Activated CD8-positive, alpha-beta memory T cell treated with anti-CD3 and anti-CD28 coated beads for 36 hours (primary cell): ENCODE measurements around the gene AMDHD2. TPM values are rescaled to one million over a fixed set of nuclear protein-coding genes. Genes with fewer than 3 reads are reported as not detected.

ENCODE experiments used
- CTCF ChIA-PET: fragments of 350-600 bp; sonication (Branson Sonifier 250); formaldehyde crosslinking; loops from one replicate; lab custom pipeline; 2021; ENCODE audit warnings: antibody characterized with exemption; lab: Charles Lee
- POLR2A ChIA-PET: fragments of 350-600 bp; sonication (Branson Sonifier 250); formaldehyde crosslinking; loops from one replicate; lab custom pipeline; 2021; ENCODE audit warnings: antibody characterized with exemption; lab: Charles Lee
- total RNA-seq, 2 experiments: library from RNA; stranded (reverse); gene quantifications; one replicate each; pipeline ENCODE4 v1.2.3, GENCODE V29; 2021

Gene AMDHD2, protein sequence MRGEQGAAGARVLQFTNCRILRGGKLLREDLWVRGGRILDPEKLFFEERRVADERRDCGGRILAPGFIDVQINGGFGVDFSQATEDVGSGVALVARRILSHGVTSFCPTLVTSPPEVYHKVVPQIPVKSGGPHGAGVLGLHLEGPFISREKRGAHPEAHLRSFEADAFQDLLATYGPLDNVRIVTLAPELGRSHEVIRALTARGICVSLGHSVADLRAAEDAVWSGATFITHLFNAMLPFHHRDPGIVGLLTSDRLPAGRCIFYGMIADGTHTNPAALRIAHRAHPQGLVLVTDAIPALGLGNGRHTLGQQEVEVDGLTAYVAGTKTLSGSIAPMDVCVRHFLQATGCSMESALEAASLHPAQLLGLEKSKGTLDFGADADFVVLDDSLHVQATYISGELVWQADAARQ
- 10 to 100 TPM; 37.8 to 42.3 TPM for total RNA-seq

GRCh38 chr16:2520097-2520783, at the start of gene AMDHD2:
Gene AMDHD2, plus strand, starts transcription at chr16:2520371. Its CDS starts 88 bp downstream, at chr16:2520459.
- POLR2A ChIA-PET = interaction anchor here (0.7 to 1.7 kb wide), 5 partner anchors 11 to 45 kb away, joined by 3 to 23 read pairs (median 7); partner anchors contain the start of genes CEMP1, PDPK1 and TBC1D24
- CTCF ChIA-PET = interaction anchor here (1.0 to 1.2 kb wide), 2 partner anchors 11 to 19 kb away, joined by 3 to 5 read pairs; partner anchors contain the start of gene CEMP1

GRCh38 chr16:2470603-2471015, 49.6 kb upstream of the AMDHD2 start:
- ChIA-PET CTCF (interaction anchor here (0.8 to 1.6 kb wide), 3 partner anchors 30 to 130 kb away, joined by 4 read pairs; partner anchors contain the start of gene ABCA3), POLR2A (interaction anchor here (0.7 kb wide), 1 partner anchor 11 kb away, joined by 3 read pairs; the partner anchor contains the start of gene TEDC2)

DNA sequence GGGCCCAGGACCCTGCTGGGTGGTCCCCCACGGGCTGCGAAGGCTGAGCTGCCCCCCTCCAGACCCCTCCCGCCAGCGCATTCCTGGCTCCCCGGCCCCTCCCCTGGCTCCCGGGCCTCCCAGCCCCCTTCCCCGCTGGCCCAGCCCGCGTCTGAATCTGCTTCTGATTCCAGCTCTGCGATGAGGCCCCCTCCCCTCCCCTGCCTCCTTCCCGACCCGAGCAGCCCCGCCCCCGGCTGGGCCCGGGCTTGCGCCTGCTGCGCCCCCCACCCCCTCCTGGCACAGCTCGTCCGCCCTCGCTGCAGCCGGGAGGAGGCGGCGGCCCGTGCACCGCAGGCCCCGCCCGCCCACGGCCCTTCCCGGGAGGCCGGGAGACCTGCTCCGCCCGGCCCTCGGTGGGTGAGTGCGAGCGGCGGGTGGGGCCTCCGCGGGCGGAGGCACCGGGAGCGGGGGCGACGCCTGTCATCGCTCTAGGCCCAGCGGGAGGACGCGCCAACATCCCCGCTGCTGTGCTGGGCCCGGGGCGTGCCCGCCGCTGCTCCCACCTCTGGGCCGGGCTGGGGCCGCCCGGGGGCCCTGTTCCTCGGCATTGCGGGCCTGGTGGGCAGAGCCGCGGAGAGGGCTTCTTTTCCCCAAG, 49.0 kb upstream of the AMDHD2 start, which contains the start of gene NTN3:
NTN3 (plus strand) TSS at position 282 of the 637 bp plus-strand sequence. CDS start 405 bp downstream, outside the sequence.
- ChIA-PET POLR2A (interaction anchor here (0.7 kb wide), 1 partner anchor 11 kb away, joined by 3 read pairs; the partner anchor contains the start of gene TEDC2), CTCF (interaction anchor here (1.1 to 1.6 kb wide), 2 partner anchors 40 to 131 kb away, joined by 4 read pairs; partner anchors contain the start of gene ABCA3)

- POLR2A ChIA-PET = interaction anchor here (0.5 kb wide), 1 partner anchor 63 kb away, joined by 5 read pairs; no protein-coding TSS in a partner anchor
- CTCF ChIA-PET = no interaction called here
Observed at GRCh38 chr16:2471653-2472487, 48.3 kb upstream of the AMDHD2 start.

DNA sequence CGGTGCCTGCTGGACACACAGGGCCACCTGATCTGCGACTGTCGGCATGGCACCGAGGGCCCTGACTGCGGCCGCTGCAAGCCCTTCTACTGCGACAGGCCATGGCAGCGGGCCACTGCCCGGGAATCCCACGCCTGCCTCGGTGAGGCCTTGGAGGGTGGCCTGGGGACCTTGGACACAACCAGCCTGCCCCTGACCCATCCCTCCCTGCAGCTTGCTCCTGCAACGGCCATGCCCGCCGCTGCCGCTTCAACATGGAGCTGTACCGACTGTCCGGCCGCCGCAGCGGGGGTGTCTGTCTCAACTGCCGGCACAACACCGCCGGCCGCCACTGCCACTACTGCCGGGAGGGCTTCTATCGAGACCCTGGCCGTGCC, 47.7 kb upstream of the AMDHD2 start:
- POLR2A ChIA-PET = interaction anchor here (0.5 kb wide), 1 partner anchor 62 kb away, joined by 5 read pairs; no protein-coding TSS in a partner anchor
- CTCF ChIA-PET = no interaction called here

DNA sequence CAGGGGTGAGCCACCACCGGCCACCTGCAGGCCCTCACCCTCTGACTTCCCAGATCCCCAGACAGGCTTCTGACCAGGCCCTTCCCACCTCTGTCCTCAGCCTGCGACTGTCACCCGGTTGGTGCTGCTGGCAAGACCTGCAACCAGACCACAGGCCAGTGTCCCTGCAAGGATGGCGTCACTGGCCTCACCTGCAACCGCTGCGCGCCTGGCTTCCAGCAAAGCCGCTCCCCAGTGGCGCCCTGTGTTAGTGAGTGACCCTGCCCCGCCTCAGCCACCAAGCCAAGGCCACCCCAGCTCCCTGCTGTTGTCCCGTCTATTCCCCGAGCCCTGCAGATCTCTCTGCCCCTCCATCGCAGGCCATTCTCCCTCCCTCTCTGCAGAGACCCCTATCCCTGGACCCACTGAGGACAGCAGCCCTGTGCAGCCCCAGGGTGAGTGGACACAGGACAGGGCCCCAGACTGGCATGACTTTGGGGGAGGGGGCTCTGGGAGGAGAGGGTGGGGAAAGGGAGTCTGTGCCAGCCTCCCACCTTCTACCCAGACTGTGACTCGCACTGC, 47.2 kb upstream of the AMDHD2 start:
- ChIA-PET CTCF (interaction anchor here (1.1 kb wide), 1 partner anchor 43 kb away, joined by 3 read pairs; no protein-coding TSS in a partner anchor), POLR2A (interaction anchor here (0.5 kb wide), 1 partner anchor 68 kb away, joined by 5 read pairs; no protein-coding TSS in a partner anchor)

GRCh38 chr16:2473446-2473926, 46.7 kb upstream of the AMDHD2 start:
- CTCF ChIA-PET = interaction anchor here (1.1 kb wide), 1 partner anchor 42 kb away, joined by 3 read pairs; no protein-coding TSS in a partner anchor
- POLR2A ChIA-PET = interaction anchor here (0.5 to 1.9 kb wide), 3 partner anchors 14 to 69 kb away, joined by 4 to 8 read pairs (median 5); partner anchors contain the start of gene TEDC2

DNA sequence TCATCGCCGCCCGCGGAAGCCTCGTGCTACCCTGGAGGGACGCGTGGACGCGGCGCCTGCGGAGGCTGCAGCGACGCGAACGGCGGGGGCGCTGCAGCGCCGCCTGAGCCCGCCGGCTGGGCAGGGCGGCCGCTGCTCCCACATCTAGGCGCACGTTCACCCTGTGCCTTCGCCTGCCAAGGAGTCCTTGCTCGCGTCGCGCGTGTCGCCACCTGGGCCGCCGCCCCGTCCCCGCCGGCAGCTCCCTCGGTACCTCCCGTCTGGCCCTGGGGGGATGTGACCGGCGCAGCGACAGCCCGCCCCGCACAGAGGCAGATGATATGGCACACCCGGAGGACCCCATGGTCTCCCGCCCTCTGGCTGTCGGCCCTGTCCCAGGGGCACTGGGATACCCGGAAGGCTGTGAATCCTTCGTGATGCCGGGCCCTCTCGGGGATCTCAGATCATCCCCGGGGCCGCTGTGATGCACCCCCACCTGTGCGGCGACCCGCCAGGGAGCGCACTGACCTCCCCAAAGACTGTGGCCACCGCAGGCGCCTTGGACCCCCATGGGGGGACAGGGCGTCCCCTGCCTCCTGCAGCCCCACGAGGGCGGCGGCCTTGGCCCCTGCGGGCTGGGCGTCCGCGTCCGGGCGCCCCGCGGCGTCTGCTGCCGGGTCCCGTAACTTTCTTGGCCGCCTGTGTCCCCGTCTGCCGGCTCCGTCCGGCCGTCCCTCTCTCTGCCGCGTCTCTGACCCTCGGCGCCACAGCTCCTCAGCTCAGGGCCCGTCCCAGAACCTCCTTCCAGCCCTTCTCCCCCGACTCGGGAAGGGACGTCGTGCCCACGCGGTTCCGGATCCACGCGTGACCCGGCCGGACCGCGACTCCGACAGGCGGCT, 45.9 kb upstream of the AMDHD2 start:
- ChIA-PET CTCF (interaction anchor here (0.7 to 1.1 kb wide), 3 partner anchors 14 to 41 kb away, joined by 3 to 6 read pairs (median 3); no protein-coding TSS in a partner anchor), POLR2A (interaction anchor here (0.9 to 1.9 kb wide), 3 partner anchors 15 to 46 kb away, joined by 4 to 8 read pairs (median 4); partner anchors contain the start of genes AMDHD2 and TEDC2)

DNA sequence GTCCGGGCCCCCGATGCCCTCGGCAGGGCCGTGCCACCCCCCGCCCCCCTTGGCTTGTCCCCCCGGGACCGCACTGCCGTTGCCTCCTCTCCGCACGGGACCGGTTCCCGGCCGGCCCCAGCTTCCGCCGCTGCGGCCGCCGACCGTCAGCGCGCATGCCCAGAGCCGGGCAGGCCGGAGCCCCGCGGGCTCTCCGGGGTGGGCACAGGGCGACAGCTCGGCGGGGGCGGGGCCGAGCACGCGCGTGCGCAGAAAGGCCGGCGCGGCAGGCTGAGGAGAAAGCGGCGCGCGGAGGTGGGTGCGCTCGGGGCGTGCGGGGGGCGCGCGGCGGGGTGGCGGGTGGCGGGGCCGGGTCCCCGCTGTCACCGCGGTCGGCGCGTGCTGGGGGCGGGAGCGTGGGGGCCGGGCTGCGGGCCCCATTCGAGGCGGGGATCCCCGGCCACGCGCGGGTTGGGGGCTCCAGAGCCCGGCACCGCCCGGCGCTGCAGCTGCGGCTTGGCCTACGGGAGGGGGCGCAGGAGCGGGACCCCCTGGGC, 45.2 kb upstream of the AMDHD2 start, which contains the start of gene TBC1D24:
TBC1D24 (plus strand) TSS at position 251 of the 536 bp plus-strand sequence. CDS start 21,022 bp downstream, outside the sequence.
- CTCF ChIA-PET = interaction anchor here (0.7 to 0.9 kb wide), 2 partner anchors 13 to 26 kb away, joined by 3 to 6 read pairs; no protein-coding TSS in a partner anchor
- POLR2A ChIA-PET = interaction anchor here (0.5 to 1.9 kb wide), 4 partner anchors 15 to 512 kb away, joined by 3 to 8 read pairs (median 4); partner anchors contain the start of genes AMDHD2 and TEDC2

- POLR2A ChIA-PET = interaction anchor here (0.5 to 1.9 kb wide), 4 partner anchors 16 to 512 kb away, joined by 3 to 8 read pairs (median 4); partner anchors contain the start of genes AMDHD2 and TEDC2
- CTCF ChIA-PET = interaction anchor here (0.7 to 0.9 kb wide), 2 partner anchors 13 to 26 kb away, joined by 3 to 6 read pairs; no protein-coding TSS in a partner anchor
Observed at GRCh38 chr16:2475413-2476344, 44.5 kb upstream of the AMDHD2 start.

GRCh38 chr16:2476345-2476720, 43.8 kb upstream of the AMDHD2 start:
- ChIA-PET POLR2A (no interaction called here), CTCF (no interaction called here)

GRCh38 chr16:2476741-2477140, 43.4 kb upstream of the AMDHD2 start:
- CTCF ChIA-PET = interaction anchor here (0.6 kb wide), 1 partner anchor 12 kb away, joined by 3 read pairs; no protein-coding TSS in a partner anchor
- POLR2A ChIA-PET = no interaction called here

GRCh38 chr16:2477327-2477726, 42.8 kb upstream of the AMDHD2 start:
- POLR2A ChIA-PET = interaction anchor here (0.9 kb wide), 1 partner anchor 18 kb away, joined by 8 read pairs; the partner anchor contains the start of gene TEDC2
- CTCF ChIA-PET = interaction anchor here (0.6 kb wide), 1 partner anchor 11 kb away, joined by 3 read pairs; no protein-coding TSS in a partner anchor

GRCh38 chr16:2478279-2478678, 41.9 kb upstream of the AMDHD2 start:
- POLR2A ChIA-PET = interaction anchor here (0.5 to 0.6 kb wide), 2 partner anchors 228 to 506 kb away, joined by 3 to 5 read pairs; partner anchors contain the start of gene TBL3

More at GRCh38 chr16:2478279-2478678, 41.9 kb upstream of the AMDHD2 start:
- CTCF ChIA-PET = no interaction called here
